Activated B cell treated with CpG ODN at 0.5 μM for 24 hours (primary cell): ENCODE data around the gene CNOT4. TPM values are rescaled to one million over a fixed set of nuclear protein-coding genes. Genes with fewer than 3 reads are reported as not detected.

ENCODE experiments used
- ATAC-seq: fragments of 200-7000 bp; cut with Tn5 transposase; one replicate; pipeline ENCODE4 v1.10.0; 2021; ENCODE audit warnings: low read depth, mild to moderate bottlenecking, moderate library complexity
- CTCF ChIA-PET: fragments of 350-600 bp; sonication (Branson Sonifier 250); formaldehyde crosslinking; loops from one replicate; lab custom pipeline; 2021; ENCODE audit warnings: antibody characterized with exemption; lab: Charles Lee
- POLR2A ChIA-PET: fragments of 350-600 bp; sonication (Branson Sonifier 250); formaldehyde crosslinking; loops from one replicate; lab custom pipeline; 2021; ENCODE audit warnings: antibody characterized with exemption; lab: Charles Lee
- DNase-seq: peaks from one replicate; pipeline ENCODE4 v3.0.0; 2022
- H3K27ac Mint-ChIP-seq: one replicate; pipeline ENCODE4 v1.8.0; 2020; ENCODE audit warnings: mixed read lengths
- H3K27me3 Mint-ChIP-seq: one replicate; pipeline ENCODE4 v1.8.0; 2021; ENCODE audit warnings: mixed read lengths
- H3K36me3 Mint-ChIP-seq: one replicate; pipeline ENCODE4 v1.8.0; 2021; ENCODE audit warnings: low read depth, mixed read lengths
- H3K4me1 Mint-ChIP-seq: one replicate; pipeline ENCODE4 v1.8.0; 2021; ENCODE audit warnings: mixed read lengths
- H3K4me3 Mint-ChIP-seq: one replicate; pipeline ENCODE4 v1.8.0; 2020; ENCODE audit warnings: mild to moderate bottlenecking, mixed read lengths
- H3K9me3 Mint-ChIP-seq: one replicate; pipeline ENCODE4 v1.8.0; 2020; ENCODE audit warnings: mixed read lengths
- CTCF ChIP-seq: fragments of 200-600 bp; IDR thresholded peaks from one replicate; pipeline ENCODE4 v1.8.0; 2022; ENCODE audit warnings: antibody characterized with exemption, mild to moderate bottlenecking
- intact Hi-C: fragments of 100-400 bp; cut with micrococcal nuclease; formaldehyde crosslinking; loops from one replicate; pipeline ENCODE4 v1.15.1; 2024
- total RNA-seq: library from RNA; stranded (reverse); gene quantifications from 2 replicates; pipeline ENCODE4 v1.2.3, GENCODE V29; 2022

Gene CNOT4
- total RNA-seq, 1 donor from 2014 or later: 36.8 TPM

DNA sequence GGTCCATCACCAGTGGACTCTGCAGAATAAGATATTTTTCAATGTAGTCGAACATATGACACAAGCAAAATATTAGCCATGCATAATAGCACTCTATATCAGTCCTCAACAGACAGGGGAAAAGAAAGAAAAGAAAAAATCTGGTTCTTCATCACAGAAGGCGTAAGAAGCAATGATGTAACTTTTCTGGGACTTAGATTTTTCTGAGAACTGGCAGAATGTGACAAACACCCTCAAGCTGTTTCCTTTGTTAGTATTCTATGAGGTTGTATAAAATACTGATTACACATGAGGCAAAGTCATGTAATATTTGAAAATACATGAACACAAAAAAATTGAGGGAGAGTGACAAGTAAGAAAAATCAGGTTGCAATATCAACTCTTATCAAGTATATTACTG, 84.9 kb downstream of the CNOT4 start:
- Mint-ChIP-seq H3K9me3 (no peaks in the 10 kb centered on the region), H3K27me3 (no peaks in the 10 kb centered on the region), H3K4me1 (peaks cover 31% of the 10 kb centered on the region), H3K4me3 (no peak overlapping the region), H3K27ac (no peak overlapping the region), H3K36me3 (peaks cover 40% of the 10 kb centered on the region)
- TF ChIP-seq CTCF: no peak
- no peak for DNase-seq
- ChIA-PET POLR2A (no interaction called here), CTCF (no interaction called here)
- intact Hi-C loops: no loop called here
- ATAC-seq: no peak

DNA sequence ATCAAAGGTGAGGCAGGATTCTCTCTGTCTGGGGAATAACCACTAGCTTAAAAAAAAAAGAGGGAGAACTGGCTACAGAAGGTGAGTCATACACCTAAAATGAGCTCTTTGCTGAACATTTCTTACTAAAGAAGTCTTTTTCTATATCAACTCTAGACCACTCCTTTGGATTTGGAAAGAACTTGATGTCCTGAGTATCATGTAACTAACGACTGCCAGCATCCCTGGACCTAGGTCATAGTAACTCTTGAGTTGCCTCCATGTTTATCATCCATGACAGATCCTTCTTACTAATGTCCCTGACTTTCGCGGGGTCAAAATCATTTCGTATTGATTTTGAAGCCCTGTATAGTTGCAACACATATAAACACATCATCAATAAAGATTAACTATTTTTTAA, 89.1 kb downstream of the CNOT4 start:
- Mint-ChIP-seq H3K4me3 (no peak overlapping the region), H3K4me1 (peaks cover 8% of the 10 kb centered on the region), H3K27ac (no peak overlapping the region), H3K27me3 (no peaks in the 10 kb centered on the region), H3K36me3 (peaks cover 59% of the 10 kb centered on the region), H3K9me3 (no peaks in the 10 kb centered on the region)
- POLR2A ChIA-PET: no interaction called here
- TF ChIP-seq CTCF: no peak
- ATAC-seq (no peak), DNase-seq (no peak)
- CTCF ChIA-PET: interaction anchor here (0.8 kb wide), 1 partner anchor 139 kb away, joined by 3 read pairs; no protein-coding TSS in a partner anchor
- intact Hi-C loops: no loop called here

DNA sequence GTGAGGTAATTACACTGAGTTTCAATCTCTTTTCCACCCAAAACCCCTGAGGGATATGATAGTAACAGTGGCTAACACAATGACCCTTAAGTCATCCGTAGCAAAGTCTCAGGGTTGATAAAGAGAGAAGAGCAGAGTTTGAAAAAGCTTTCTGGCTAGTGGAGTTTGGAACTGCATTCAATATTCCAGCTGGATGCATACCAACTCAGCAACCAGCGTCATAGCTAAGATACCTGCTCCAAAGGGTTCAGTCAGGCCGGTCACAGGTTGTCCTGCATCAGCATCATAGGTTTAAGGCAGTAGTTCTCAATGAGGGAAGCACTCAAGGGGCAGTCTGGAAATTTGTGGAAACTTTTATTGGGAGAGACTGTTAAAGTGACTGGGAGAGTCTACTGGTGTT, 93.5 kb downstream of the CNOT4 start:
- Mint-ChIP-seq H3K4me3 (no peak overlapping the region), H3K27ac (no peak overlapping the region), H3K36me3 (peaks cover 67% of the 10 kb centered on the region), H3K9me3 (no peaks in the 10 kb centered on the region), H3K27me3 (no peaks in the 10 kb centered on the region), H3K4me1 (no peaks in the 10 kb centered on the region)
- intact Hi-C loops: no loop called here
- no peak for DNase-seq
- no peak for ATAC-seq
- TF ChIP-seq CTCF: no peak
- POLR2A ChIA-PET: no interaction called here
- CTCF ChIA-PET: no interaction called here

DNA sequence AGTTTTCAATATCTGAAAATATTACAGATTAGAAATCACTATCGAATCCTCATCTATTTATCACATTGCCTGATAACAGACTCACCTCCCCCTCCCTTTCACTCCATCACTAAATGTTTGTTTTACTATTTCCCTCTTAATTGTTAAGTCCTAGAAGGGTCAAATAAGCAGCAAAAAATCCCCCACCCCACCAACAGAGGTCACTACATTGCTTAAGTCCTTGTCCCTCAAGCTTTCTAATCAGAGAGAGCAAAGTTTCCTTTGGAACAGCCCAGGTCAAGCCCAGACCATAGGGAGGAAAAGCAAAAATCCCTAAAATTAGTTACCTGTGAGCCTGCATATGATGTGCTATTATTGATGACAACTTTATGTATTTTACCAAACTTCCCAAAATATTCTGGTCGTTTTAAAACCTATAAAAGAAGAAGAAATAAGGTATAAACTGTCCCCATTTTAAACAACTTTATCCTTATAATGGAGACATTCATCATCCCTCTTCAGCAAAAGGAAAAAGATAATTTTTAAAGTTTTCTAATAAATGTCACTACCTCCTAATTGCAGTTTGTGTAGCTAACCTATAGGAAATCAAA, 95.0 kb downstream of the CNOT4 start:
- Mint-ChIP-seq H3K9me3 (no peaks in the 10 kb centered on the region), H3K27ac (no peak overlapping the region), H3K27me3 (no peaks in the 10 kb centered on the region), H3K36me3 (peaks cover 62% of the 10 kb centered on the region), H3K4me3 (no peak overlapping the region), H3K4me1 (no peaks in the 10 kb centered on the region)
- ATAC-seq (no peak), DNase-seq (no peak)
- POLR2A ChIA-PET: no interaction called here
- CTCF ChIA-PET: interaction anchor here (1.0 to 1.3 kb wide), 2 partner anchors 155 to 230 kb away, joined by 3 to 4 read pairs; no protein-coding TSS in a partner anchor
- TF ChIP-seq CTCF: no peak
- intact Hi-C loops: loop anchor here (1.0 to 5.0 kb wide), 2 partner anchors 92 to 143 kb away; no protein-coding TSS in a partner anchor

DNA sequence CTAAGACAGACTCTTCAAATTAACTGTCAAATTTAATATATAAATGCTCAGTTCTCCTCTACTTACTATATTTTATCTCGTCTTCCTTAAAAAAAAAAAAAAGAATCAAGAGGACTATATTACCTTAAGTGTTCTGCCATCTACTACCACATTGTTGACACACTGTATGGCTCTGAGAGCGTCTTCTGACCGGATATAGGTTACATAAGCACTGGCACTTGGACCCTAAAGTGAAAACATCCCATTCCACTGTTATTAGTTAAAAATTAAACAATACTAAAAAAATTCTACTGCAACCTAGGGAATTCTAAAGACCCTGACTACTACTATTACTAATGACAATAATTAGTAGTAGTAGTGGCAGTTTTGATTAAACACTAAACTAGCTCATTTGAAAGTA, 95.7 kb downstream of the CNOT4 start:
- Mint-ChIP-seq H3K4me3 (no peak overlapping the region), H3K27ac (no peak overlapping the region), H3K4me1 (no peaks in the 10 kb centered on the region), H3K36me3 (peaks cover 62% of the 10 kb centered on the region), H3K27me3 (no peaks in the 10 kb centered on the region), H3K9me3 (no peaks in the 10 kb centered on the region)
- no peak for ATAC-seq
- no peak for TF ChIP-seq CTCF
- intact Hi-C loops: loop anchor here (5.0 kb wide), 1 partner anchor 93 kb away; no protein-coding TSS in a partner anchor
- ChIA-PET POLR2A (no interaction called here), CTCF (interaction anchor here (1.0 to 1.3 kb wide), 2 partner anchors 156 to 231 kb away, joined by 3 to 4 read pairs; no protein-coding TSS in a partner anchor)
- no peak for DNase-seq
